IMR-90 (cell line): Measurements from ENCODE around the gene RWDD1. TPM values are rescaled to one million over a fixed set of nuclear protein-coding genes. Genes with fewer than 3 reads are reported as not detected.

Experiments
- ATAC-seq: fragments of 200-7000 bp; cut with Tn5 transposase; 2 replicates; pipeline ENCODE4 v1.9.1; 2020; ENCODE audit warnings: low read depth, mild to moderate bottlenecking, moderate library complexity
- BruUV-seq: library from RNA; stranded (reverse); fragments of 400-500 nt; replicated peaks from 2 replicates; lab custom pipeline; 2021; lab: Mats Ljungman, UMichigan
- CTCF ChIA-PET: fragments of 300-600 bp; formaldehyde crosslinking; extraction: SDS; loops from one replicate; lab custom pipeline; 2021; ENCODE audit warnings: antibody characterized with exemption; lab: Yijun Ruan, JAX
- POLR2A ChIA-PET: fragments of 300-600 bp; sonication (Branson Sonifier 250); formaldehyde crosslinking; loops from one replicate; lab custom pipeline; 2022; ENCODE audit warnings: antibody characterized with exemption; ENCODE audit not compliant: unreplicated experiment; lab: Charles Lee
- DNase-seq: peaks from one replicate; pipeline ENCODE4 v3.0.0; 2013
- H2AFZ ChIP-seq: replicated peaks from 2 replicates; pipeline ENCODE3; 2013; ENCODE audit warnings: low read length, mild to moderate bottlenecking; ENCODE audit not compliant: poor library complexity
- H2AK5ac ChIP-seq: 2 replicates; pipeline ENCODE4 v1.6.1; 2013; ENCODE audit warnings: low read depth, low read length, inconsistent platforms
- H2AK9ac ChIP-seq: replicated peaks from 2 replicates; pipeline ENCODE3; 2013; ENCODE audit warnings: mild to moderate bottlenecking, low read depth, low read length, moderate library complexity; ENCODE audit not compliant: poor library complexity
- H2BK120ac ChIP-seq: 2 replicates; pipeline ENCODE4 v1.6.1; 2013; ENCODE audit warnings: low read depth, low read length, inconsistent platforms
- H2BK15ac ChIP-seq: 3 replicates; pipeline ENCODE4 v1.6.1; 2013; ENCODE audit warnings: low read depth, low read length, inconsistent platforms
- H2BK20ac ChIP-seq: 2 replicates; pipeline ENCODE4 v1.6.1; 2013; ENCODE audit warnings: low read depth, mild to moderate bottlenecking, inconsistent platforms, low read length, moderate library complexity
- H2BK5ac ChIP-seq: 2 replicates; pipeline ENCODE4 v1.6.1; 2013; ENCODE audit warnings: mild to moderate bottlenecking, low read depth, low read length, inconsistent platforms; ENCODE audit not compliant: poor library complexity, severe bottlenecking
- H3K14ac ChIP-seq: replicated peaks from 2 replicates; pipeline ENCODE4 v1.6.1; 2013; ENCODE audit warnings: low read depth, low read length, inconsistent platforms
- H3K18ac ChIP-seq: 2 replicates; pipeline ENCODE4 v1.6.1; 2013; ENCODE audit warnings: low read depth, low read length, control low read depth
- H3K23ac ChIP-seq: 2 replicates; pipeline ENCODE4 v1.6.1; 2013; ENCODE audit warnings: low read depth, low read length, inconsistent platforms
- H3K27ac ChIP-seq: 2 replicates; pipeline ENCODE4 v1.5.1; 2013; ENCODE audit warnings: mild to moderate bottlenecking, control low read depth, low read length; ENCODE audit not compliant: insufficient read depth
- H3K27me3 ChIP-seq: 2 replicates; pipeline ENCODE4 v1.6.1; 2013; ENCODE audit warnings: low read length; ENCODE audit not compliant: control insufficient read depth, insufficient read depth
- H3K36me3 ChIP-seq: 2 replicates; pipeline ENCODE4 v1.6.1; 2013; ENCODE audit warnings: low read length, mixed read lengths; ENCODE audit not compliant: control insufficient read depth, insufficient read depth
- H3K4ac ChIP-seq: 2 replicates; pipeline ENCODE4 v1.6.1; 2013; ENCODE audit warnings: low read depth, low read length, inconsistent platforms
- H3K4me1 ChIP-seq: 2 replicates; pipeline ENCODE4 v1.6.1; 2013; ENCODE audit warnings: low read length, mixed read lengths; ENCODE audit not compliant: control insufficient read depth, insufficient read depth
- H3K4me2 ChIP-seq: 2 replicates; pipeline ENCODE4 v1.6.1; 2013; ENCODE audit warnings: low read depth, mild to moderate bottlenecking, control low read depth, low read length, moderate library complexity
- H3K4me3 ChIP-seq: 2 replicates; pipeline ENCODE4 v1.5.1; 2013; ENCODE audit warnings: low read depth, mild to moderate bottlenecking, control low read depth, low read length, moderate library complexity; ENCODE audit not compliant: insufficient read depth
- H3K56ac ChIP-seq: 2 replicates; pipeline ENCODE4 v1.6.1; 2013; ENCODE audit warnings: low read length, inconsistent platforms; ENCODE audit not compliant: insufficient read depth; ENCODE audit errors: extremely low read depth
- H3K79me1 ChIP-seq, 2 experiments: 2 replicates each; pipeline ENCODE4 v1.6.1; 2013; ENCODE audit warnings: low read length in 2 of 2, inconsistent platforms in 1 of 2, low read depth in 1 of 2
- H3K9ac ChIP-seq: 2 replicates; pipeline ENCODE4 v1.6.1; 2013; ENCODE audit warnings: low read depth, low read length, control low read depth
- H3K9me1 ChIP-seq: 2 replicates; pipeline ENCODE4 v1.6.1; 2013; ENCODE audit warnings: low read length, inconsistent platforms; ENCODE audit not compliant: insufficient read depth
- H3K9me3 ChIP-seq: 2 replicates; pipeline ENCODE4 v1.6.1; 2013; ENCODE audit warnings: low read length; ENCODE audit not compliant: control insufficient read depth, insufficient read depth
- H4K20me1 ChIP-seq: 2 replicates; pipeline ENCODE4 v1.6.1; 2013; ENCODE audit warnings: low read length, inconsistent platforms; ENCODE audit not compliant: insufficient read depth
- H4K5ac ChIP-seq: 2 replicates; pipeline ENCODE4 v1.6.1; 2013; ENCODE audit warnings: mild to moderate bottlenecking, low read depth, low read length, control low read depth
- H4K8ac ChIP-seq, 2 experiments: 2 replicates each; pipeline ENCODE4 v1.6.1; 2013; ENCODE audit warnings: low read depth in 2 of 2, low read length in 2 of 2, control low read depth in 1 of 2, inconsistent platforms in 1 of 2
- H4K91ac ChIP-seq: 2 replicates; pipeline ENCODE4 v1.6.1; 2013; ENCODE audit warnings: low read depth, low read length, inconsistent platforms; ENCODE audit not compliant: insufficient read depth
- BHLHE40 ChIP-seq: fragments of 150-350 bp; IDR thresholded peaks from 2 replicates; pipeline ENCODE4 v1.6.1; 2016; ENCODE audit warnings: mild to moderate bottlenecking, low read depth, low read length
- CEBPB ChIP-seq: IDR thresholded peaks from 2 replicates; pipeline ENCODE4 v1.6.1; 2012; ENCODE audit warnings: low read depth, low read length, improper control_type of control experiment
- CHD1 ChIP-seq: IDR thresholded peaks from 2 replicates; pipeline ENCODE4 v1.6.1; 2012; ENCODE audit warnings: low read depth, low read length, improper control_type of control experiment
- FOS ChIP-seq: fragments of 150-350 bp; IDR thresholded peaks from 2 replicates; pipeline ENCODE4 v1.6.1; 2016; ENCODE audit warnings: low read depth, low read length
- MAFK ChIP-seq: IDR thresholded peaks from 2 replicates; pipeline ENCODE4 v1.6.1; 2012; ENCODE audit warnings: low read depth, low read length, improper control_type of control experiment
- MAZ ChIP-seq: IDR thresholded peaks from 2 replicates; pipeline ENCODE4 v1.6.1; 2012; ENCODE audit warnings: low read depth, mild to moderate bottlenecking, low read length, improper control_type of control experiment, moderate library complexity, borderline replicate concordance
- MXI1 ChIP-seq: IDR thresholded peaks from 2 replicates; pipeline ENCODE4 v1.6.1; 2012; ENCODE audit warnings: low read depth, mild to moderate bottlenecking, low read length, moderate library complexity, borderline replicate concordance
- NFE2L2 ChIP-seq: fragments of 150-350 bp; IDR thresholded peaks from 2 replicates; pipeline ENCODE4 v1.6.1; 2016; ENCODE audit warnings: low read depth, mild to moderate bottlenecking, low read length
- POLR2A ChIP-seq: IDR thresholded peaks from 2 replicates; pipeline ENCODE4 v1.6.1; 2012; ENCODE audit warnings: mild to moderate bottlenecking, low read depth, low read length
- RAD21 ChIP-seq: IDR thresholded peaks from 2 replicates; pipeline ENCODE4 v1.6.1; 2012; ENCODE audit warnings: low read length, improper control_type of control experiment
- RCOR1 ChIP-seq: IDR thresholded peaks from 2 replicates; pipeline ENCODE4 v1.6.1; 2012; ENCODE audit warnings: mild to moderate bottlenecking, low read length, improper control_type of control experiment; ENCODE audit not compliant: insufficient replicate concordance
- RFX5 ChIP-seq: IDR thresholded peaks from 2 replicates; pipeline ENCODE4 v1.8.0; 2012; ENCODE audit warnings: low read depth, mild to moderate bottlenecking, low read length, moderate library complexity
- SMC3 ChIP-seq: fragments of 150-350 bp; IDR thresholded peaks from 2 replicates; pipeline ENCODE4 v1.6.1; 2016; ENCODE audit warnings: low read depth, mild to moderate bottlenecking, antibody characterized with exemption, low read length, moderate library complexity
- WGBS, 2 experiments: methylation state at CpG; one replicate each; pipeline versions ENCODE4 v1.1.5 to v1.1.7; 2013; ENCODE audit warnings: missing lambda C conversion rate in 2 of 2; ENCODE audit not compliant: insufficient read length in 1 of 2; ENCODE audit errors: extremely low coverage in 2 of 2; 5-methylcytosine and 5-hydroxymethylcytosine counted together
- dilution Hi-C: fragments of 300-500 bp; cut with HindIII; formaldehyde crosslinking; loops from one replicate; pipeline ENCODE4 v1.14.3; 2018; ENCODE audit warnings: low sequenced_read_pairs; ENCODE audit not compliant: unreplicated experiment
- in situ Hi-C: fragments of 300-500 bp; cut with MboI; formaldehyde crosslinking; loops from 3 replicates; pipeline ENCODE4 v1.14.3; 2019; ENCODE audit warnings: low sequenced_read_pairs, inconsistent platforms, mixed read lengths
- intact Hi-C: fragments of 100-400 bp; cut with micrococcal nuclease; formaldehyde crosslinking; loops from 2 replicates; pipeline ENCODE4 v1.10.0; 2022
- polyA plus RNA-seq, 3 experiments: library from polyadenylated mRNA; depleted of rRNA; stranded (reverse); fragments of >200 nt; gene quantifications; 2 replicates each; pipeline ENCODE4 v1.2.3, GENCODE V29; 2012; ENCODE audit warnings: low replicate concordance in 1 of 3
- total RNA-seq: library from RNA; depleted of rRNA; stranded (reverse); fragments of >200 nt; gene quantifications from 2 replicates; pipeline ENCODE4 v1.2.3, GENCODE V29; 2012
- TF ChIP-seq, protein P1 (sequence below): fragments of 150-350 bp; IDR thresholded peaks from 2 replicates; pipeline ENCODE4 v1.6.1; 2016; ENCODE audit warnings: low read depth, mild to moderate bottlenecking, low read length, moderate library complexity, borderline replicate concordance
- TF ChIP-seq, protein P2 (sequence below): fragments of 150-350 bp; IDR thresholded peaks from 2 replicates; pipeline ENCODE4 v1.6.1; 2017; ENCODE audit warnings: mild to moderate bottlenecking, antibody characterized with exemption, low read length, low read depth

RWDD1 gene
- total and polyA plus RNA-seq, 2 of the 4 experiments (the other 2 are of a cell fraction): 23.6 to 92.8 TPM

DNA sequence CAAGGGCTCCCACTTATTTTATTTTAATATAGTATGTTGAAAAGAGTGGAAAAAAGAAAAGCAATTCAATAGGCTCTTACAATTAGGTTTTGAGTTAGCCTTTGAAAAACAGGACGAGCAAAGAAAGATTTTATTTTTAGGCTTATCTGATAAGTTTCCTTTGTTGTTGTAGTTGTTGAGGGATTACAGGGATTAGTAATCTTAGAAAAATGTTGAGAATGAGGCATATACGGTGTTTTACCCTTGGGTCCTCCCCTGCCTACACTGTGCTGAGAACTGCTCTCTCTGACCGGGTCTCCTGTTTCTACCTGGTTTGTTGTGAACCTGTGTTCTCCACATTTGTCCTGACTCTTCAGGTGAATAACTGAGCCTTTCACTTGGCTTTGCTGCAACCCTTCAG is 42.5 kb upstream of the RWDD1 start:
- TF ChIP-seq RCOR1 (no peak), NFE2L2 (no peak), RAD21 (no peak), POLR2A (no peak), BHLHE40 (no peak), RFX5 (no peak), CEBPB (no peak), CHD1 (no peak), MAZ (no peak), MXI1 (no peak), SMC3 (no peak), MAFK (no peak), FOS (no peak)
- TF ChIP-seq, protein P1, sequence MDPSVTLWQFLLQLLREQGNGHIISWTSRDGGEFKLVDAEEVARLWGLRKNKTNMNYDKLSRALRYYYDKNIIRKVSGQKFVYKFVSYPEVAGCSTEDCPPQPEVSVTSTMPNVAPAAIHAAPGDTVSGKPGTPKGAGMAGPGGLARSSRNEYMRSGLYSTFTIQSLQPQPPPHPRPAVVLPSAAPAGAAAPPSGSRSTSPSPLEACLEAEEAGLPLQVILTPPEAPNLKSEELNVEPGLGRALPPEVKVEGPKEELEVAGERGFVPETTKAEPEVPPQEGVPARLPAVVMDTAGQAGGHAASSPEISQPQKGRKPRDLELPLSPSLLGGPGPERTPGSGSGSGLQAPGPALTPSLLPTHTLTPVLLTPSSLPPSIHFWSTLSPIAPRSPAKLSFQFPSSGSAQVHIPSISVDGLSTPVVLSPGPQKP: no peak
- TF ChIP-seq, protein P2, sequence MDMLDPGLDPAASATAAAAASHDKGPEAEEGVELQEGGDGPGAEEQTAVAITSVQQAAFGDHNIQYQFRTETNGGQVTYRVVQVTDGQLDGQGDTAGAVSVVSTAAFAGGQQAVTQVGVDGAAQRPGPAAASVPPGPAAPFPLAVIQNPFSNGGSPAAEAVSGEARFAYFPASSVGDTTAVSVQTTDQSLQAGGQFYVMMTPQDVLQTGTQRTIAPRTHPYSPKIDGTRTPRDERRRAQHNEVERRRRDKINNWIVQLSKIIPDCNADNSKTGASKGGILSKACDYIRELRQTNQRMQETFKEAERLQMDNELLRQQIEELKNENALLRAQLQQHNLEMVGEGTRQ: no peak
- Histone ChIP-seq H3K56ac (no peak overlapping the region), H2AK9ac (no peak overlapping the region), H3K9me3 (no peaks in the 10 kb centered on the region), H2BK15ac (no peak overlapping the region), H3K4me1 (peaks cover 12% of the 10 kb centered on the region), H3K9ac (no peak overlapping the region), H3K18ac (peak overlapping the region; percentile 63; the same call in 1 of the 2 replicates), H3K79me1 (0 out of 4 replicates have a peak, but pooled peaks cover 0 to 3% of the 10 kb centered on the region in 2 experiments), H3K9me1 (peaks cover 12% of the 10 kb centered on the region), H2AFZ (no peak overlapping the region), H3K27me3 (no peaks in the 10 kb centered on the region), H4K5ac (no peak overlapping the region), H2BK5ac (no peak overlapping the region), H4K91ac (peak overlapping the region; percentile 53), H3K4ac (peak overlapping the region; percentile 58), H3K27ac (no peak overlapping the region), H2BK20ac (peak overlapping the region; percentile 61), H2BK120ac (peak overlapping the region; percentile 42; the same call in 1 of the 2 replicates), H4K8ac (peak overlapping the region in 1 of 2 experiments; percentile 53; a peak in 2 of 4 replicates), H3K36me3 (no peaks in the 10 kb centered on the region), H3K4me3 (no peak overlapping the region), H3K14ac (peak overlapping the region; percentile 8; the same call in 1 of the 2 replicates), H3K23ac (peak overlapping the region; percentile 13; the same call in 1 of the 2 replicates), H2AK5ac (peak overlapping the region; percentile 17; the same call in 1 of the 2 replicates), H4K20me1 (no peaks in the 10 kb centered on the region), H3K4me2 (peak overlapping the region; percentile 24)
- no peak for ATAC-seq
- CTCF ChIA-PET: interaction anchor here (0.7 kb wide), 1 partner anchor 32 kb away, joined by 3 read pairs; no protein-coding TSS in a partner anchor
- intact Hi-C loops (no loop called here), in situ Hi-C loops (no loop called here), dilution Hi-C loops (no loop called here)
- no TSS peak for BruUV-seq
- whole genome bisulfite sequencing, 2 experiments: 20% methylated on average over 1 of the region's 3 CpGs; no CpG with 5 or more reads in 1 of the 2 experiments
- POLR2A ChIA-PET: no interaction called here
- peak; percentile 28 for DNase-seq
